Activated gamma-delta T cell (primary cell): ENCODE data around the gene BNIP3.

Source experiments
- DNase-seq: peaks from one replicate; lab custom pipeline; 2025; lab: John Stamatoyannopoulos, UW

Gene BNIP3

GRCh38 chr10:131949041-131949862 is 32.5 kb downstream of the BNIP3 start:
- no peak for DNase-seq

- no peak for DNase-seq
Measured at GRCh38 chr10:131948501-131948900, 33.2 kb downstream of the BNIP3 start.

- no peak for DNase-seq
Measured at GRCh38 chr10:131947631-131948347, 33.9 kb downstream of the BNIP3 start.

DNA sequence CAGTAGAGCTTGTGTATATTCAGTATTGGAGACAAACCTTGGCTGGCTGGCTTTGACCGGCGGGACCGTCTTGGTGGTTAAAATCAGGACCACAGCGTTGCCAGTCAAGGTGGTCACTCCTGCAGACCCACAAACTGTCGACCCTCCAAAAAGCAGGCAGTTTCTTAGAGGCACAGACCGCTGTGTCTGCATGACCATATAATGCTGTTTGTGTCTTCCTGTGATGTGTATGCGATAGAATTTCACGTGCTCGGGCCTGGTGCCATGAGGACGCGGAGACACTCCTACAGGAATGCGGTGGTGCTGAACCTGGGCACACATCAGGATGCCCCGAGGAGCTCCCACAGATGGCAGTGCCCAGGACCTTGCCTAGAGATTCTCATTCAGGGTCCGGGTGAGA is 34.8 kb downstream of the BNIP3 start:
- no peak for DNase-seq

GRCh38 chr10:131946321-131946751 is 35.4 kb downstream of the BNIP3 start:
- DNase-seq, result no peak

GRCh38 chr10:131944976-131945695 is 36.6 kb downstream of the BNIP3 start:
- no peak for DNase-seq

DNA sequence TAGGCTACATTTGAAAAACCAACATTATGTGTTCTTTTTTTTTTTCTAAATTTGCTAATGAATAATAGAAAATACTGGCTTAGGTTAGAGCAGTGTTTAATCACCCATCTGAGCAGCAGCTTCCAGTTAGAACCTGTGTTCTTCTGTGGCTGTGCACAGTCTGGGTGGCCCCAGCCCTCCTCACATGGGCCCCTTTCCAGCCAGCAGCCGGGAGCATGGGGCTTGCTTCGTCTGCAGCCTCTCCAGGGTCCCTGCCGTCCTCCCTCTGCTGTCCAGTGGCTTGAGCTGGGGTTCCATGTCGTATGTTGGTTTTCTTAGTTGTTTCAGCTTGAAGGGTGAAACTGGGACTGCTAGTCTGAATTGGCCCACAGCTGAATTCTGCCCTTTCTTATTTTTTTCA is 37.3 kb downstream of the BNIP3 start:
- no peak for DNase-seq

DNA sequence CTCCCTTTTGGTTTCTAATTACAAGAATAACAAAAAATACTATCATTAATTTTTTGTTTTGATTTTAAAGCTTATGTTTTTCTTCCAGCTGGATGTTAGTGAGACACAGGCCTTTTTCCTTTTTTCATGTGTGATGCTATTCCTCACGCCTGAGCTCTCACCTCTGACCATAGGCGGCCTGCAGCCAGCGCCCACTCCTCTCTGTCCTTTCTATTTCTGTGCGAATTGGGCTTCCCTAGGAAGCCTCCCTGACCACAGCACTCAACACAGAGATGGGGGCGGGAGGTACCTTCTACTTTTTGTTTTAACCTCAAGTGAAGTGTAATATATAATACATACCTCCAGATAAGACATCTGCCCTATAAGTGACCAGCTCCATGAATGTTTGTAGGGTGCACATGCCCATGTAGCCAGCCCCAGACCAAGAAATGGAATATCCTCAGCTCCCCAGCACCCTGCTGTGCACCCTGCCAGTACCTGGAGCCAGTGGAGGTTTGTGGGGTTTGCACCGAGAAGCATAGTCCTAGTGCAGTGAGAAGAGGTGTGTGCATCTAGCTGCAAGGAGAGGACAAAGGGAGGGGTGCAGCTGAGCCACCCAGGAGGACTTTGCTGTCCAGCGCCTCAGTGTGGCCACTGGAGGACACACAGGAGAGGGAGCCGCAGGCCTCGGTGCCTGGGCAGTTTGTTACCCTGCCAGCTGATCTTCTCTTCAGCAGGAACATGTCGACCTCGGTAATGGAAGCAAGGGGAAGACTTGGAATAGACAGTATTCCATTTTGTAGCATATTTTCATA is 38.5 kb downstream of the BNIP3 start:
- DNase-seq, result no peak

DNA sequence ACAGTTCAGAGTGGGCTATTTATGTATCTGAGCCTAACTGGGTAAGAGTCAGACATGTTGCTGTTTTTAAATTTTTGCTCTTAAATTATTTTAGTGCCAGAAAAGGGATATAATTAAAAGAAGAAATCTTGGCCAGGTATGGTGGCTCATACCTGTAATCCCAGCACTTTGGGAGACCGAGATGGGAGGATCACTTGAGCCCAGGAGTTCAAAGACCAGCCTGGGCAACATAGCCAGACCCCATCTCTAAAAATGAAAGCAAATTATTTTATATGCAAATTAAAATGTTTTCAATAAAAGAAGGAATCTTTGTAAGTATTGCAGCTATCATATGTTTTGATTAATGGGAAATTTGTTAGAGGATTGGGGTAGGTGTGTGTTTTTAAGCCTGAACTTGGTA is 39.3 kb downstream of the BNIP3 start:
- DNase-seq, result no peak

DNA sequence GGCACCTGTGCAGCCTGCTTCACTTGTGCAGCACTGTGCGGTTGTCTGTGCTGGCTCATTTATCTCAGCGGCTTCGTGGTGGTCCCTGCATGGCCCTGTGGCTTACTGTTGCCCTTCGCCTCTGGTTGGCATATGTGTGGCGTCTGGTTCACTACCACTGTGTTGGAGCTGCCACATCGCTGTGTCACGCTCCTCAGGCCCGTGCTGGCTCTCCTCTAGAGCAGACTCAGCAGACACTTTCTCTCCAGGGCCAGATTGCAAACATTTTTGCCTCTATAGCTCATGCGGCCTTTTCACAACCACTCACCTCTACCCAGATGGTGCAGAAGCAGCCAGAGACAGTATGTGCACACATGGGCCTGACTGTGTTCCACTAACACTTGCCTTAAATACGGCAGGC is 43.0 kb downstream of the BNIP3 start:
- no peak for DNase-seq

DNA sequence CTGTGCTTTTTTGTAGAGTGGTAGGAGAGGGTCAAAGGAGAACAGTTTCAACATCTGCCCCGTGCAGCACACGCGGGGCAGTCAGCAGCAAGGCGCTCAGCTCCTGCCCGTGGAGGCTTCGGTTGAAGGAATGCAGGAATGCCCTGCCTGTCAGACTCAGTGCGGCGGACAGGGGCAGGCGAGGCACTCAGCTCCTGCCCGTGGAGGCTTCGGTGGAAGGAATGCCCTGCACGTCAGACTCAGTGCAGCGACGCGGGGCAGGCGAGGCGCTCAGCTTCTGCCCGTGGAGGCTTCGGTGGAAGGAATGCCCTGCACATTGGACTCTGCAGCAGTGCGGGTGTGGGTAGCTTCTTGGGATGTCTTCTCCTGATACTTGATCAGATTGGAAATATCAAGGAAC is 43.9 kb downstream of the BNIP3 start:
- no peak for DNase-seq

DNA sequence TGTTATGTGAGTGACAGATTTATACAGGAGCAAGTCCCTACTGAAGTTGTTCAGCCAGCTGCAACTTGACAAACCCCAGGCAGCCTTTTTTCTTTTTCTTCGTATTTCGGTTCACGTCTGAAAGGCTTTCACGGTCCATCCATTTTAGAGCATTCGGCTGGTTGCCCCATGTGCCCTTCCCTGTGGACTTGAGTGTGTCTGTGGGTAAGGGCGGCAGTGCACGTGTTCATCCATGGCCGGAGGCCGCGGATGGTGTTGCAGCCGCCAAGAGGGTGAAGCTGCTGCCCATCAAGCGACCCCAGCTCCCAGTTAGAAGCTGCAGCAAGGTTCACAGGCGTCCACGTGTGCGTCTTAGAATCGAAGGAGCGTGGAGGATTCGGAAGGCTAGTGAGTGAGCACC is 45.0 kb downstream of the BNIP3 start:
- no peak for DNase-seq

DNA sequence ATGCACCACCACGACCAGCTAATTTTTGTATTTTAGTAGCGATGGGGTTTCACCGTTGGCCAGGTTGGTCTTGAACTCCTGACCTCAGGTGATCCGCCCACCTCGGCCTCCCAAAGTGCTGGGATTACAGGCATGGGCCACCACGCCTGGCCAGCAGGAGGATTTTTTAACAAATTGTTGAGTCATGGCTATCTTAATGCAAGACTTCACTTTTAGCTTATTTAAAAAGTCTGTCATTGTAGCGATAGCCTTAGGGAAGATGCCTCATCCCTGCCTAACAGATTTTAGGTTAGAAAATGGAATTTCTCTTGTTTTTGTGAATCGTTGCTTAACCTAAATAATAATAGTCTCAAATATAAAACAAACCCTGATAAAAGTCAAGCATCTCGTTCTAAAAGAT is 45.4 kb downstream of the BNIP3 start:
- no peak for DNase-seq

- DNase-seq, result no peak
Measured at GRCh38 chr10:131935260-131935659, 46.5 kb downstream of the BNIP3 start.

DNA sequence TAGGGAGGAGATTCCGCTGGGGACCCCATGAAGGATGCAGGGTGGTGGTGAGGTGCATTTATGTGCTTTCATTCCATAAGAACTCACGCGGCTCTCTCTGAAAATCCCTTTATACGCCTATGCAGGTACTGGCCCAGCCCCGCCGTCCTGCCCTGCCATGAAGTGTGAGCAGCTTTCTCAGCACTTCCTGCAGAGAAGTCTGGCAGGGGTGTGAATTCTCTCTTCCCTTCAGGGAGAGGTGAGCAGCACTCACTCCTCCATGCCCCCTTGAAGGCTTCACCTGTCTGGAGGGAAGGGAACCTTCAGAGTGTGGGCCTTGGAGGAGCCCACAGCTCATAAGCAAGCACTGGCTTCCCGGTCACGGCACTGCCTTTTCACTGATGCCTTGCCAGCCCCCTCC is 47.0 kb downstream of the BNIP3 start:
- DNase-seq, result no peak

DNA sequence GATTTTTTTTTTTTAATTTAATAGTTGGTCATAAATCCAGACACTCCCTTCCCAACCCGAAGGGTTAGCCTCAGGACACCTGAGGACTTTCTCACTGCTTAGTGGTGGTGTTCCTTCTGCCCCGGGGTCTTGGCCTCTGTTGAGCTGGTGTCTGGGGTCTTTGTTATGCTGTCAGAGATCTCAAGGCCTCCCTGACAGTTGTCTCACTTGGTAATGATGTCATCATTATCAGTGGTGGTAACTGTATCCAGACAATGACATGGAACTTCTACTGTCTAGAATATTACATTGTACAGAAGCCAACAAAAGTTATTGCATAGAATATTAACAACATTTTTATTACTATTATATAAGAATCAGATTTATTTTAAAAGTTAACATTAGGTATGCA is 48.0 kb downstream of the BNIP3 start:
- DNase-seq, result no peak

DNA sequence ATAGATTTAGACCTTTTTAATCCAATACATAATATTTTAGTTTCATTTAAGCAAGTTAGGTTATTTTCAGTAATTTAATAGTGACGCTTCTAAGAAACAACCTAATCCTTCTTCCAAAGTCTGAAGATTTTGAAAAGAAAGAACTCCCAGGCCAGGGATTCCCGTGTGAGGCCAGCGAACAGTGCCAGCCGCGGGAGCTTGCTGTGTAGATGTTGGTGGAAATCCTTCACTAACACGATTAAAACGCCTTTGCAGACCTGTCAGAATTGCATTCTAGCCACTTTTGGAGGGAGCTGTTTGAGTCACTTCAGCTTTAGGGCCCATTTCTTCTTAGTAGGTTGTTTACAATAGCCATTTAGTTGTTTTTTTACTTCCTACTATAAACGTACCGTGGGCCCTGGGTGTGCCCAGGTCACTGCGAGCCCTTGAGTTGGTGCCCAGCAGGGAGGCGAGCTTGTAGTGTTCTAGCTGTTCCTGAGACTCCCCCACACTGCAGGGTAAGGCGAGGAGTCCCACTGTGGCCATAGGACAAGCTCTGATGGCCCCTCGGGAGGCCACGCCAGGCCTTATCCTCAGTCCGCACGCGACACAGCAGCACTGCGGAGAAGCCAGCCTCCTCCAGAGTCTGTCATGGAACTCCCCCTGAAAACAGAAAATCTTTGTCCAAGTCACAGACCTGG is 48.6 kb downstream of the BNIP3 start:
- DNase-seq, result no peak

- no peak for DNase-seq
Measured at GRCh38 chr10:131931981-131932380, 49.7 kb downstream of the BNIP3 start.

GRCh38 chr10:131930586-131931330 is 51.0 kb downstream of the BNIP3 start:
- DNase-seq, result no peak

DNA sequence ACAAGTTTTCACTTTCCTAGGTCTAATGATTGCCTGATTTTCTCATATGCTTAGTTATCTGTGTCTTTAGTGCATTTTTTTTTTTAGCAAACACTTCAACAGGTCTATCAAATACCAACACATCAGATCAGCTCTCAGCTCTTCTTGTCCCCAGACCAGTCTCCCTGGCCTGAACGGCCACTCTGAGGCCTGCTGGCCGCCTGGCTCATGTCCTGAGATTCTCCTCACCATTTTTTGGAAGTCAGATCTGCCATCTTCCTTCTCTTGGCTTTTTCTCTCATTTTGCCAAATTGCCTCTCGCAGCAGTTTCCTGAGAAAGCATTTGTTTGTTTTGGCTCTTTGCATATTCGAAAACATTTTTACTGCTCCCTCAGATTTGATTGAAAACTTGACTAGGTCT is 51.6 kb downstream of the BNIP3 start:
- no peak for DNase-seq
